HG03571 (cell line): ENCODE measurements around the gene PARD3B.

Experiments used
- ATAC-seq: cut with Tn5 transposase; IDR thresholded peaks from one replicate; pipeline ENCODE4 v1.9.1; 2021; ENCODE audit not compliant: unreplicated experiment

PARD3B gene

DNA sequence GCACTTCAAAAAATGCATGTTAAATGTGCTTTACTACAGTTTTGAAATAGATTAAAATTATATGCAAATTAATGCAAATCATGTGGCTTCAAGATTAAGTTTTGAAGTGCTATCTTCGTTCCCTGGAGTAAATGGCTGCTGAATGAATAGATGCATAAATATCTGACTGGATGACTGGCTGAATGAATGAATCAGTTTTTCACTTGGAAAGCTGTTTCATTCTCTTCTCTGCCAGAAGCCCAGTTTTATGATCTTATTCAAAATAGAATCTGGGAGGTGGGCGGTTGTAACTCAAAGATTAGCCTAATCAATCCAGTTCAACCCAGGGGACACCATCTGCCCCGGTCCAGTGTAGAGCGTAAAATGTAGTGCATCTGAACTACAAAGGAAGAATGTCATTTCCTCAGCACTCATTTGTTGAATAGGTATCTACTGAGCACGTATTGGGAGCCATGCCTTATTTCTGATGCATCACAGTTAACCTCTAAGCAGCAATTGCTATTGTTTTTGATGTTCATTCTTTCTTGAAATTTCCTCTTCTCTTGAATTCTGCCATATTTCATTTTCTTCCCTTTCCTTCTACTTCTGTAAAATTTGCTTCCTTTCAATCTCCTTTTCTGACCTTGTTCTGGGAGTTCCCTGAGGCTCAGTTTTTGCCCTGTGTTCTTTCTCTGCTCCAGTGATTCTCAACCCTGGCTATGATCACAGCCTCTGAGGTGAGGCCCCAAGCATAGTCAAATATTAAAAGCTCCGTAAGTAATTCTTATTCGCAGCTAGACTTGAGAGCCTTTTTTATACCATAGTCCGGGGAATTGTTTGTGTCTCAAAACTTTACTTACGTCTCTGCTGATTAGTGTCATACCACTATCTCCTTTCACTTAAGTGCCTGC is 282.7 kb downstream of the PARD3B start:
- ATAC-seq: no peak

DNA sequence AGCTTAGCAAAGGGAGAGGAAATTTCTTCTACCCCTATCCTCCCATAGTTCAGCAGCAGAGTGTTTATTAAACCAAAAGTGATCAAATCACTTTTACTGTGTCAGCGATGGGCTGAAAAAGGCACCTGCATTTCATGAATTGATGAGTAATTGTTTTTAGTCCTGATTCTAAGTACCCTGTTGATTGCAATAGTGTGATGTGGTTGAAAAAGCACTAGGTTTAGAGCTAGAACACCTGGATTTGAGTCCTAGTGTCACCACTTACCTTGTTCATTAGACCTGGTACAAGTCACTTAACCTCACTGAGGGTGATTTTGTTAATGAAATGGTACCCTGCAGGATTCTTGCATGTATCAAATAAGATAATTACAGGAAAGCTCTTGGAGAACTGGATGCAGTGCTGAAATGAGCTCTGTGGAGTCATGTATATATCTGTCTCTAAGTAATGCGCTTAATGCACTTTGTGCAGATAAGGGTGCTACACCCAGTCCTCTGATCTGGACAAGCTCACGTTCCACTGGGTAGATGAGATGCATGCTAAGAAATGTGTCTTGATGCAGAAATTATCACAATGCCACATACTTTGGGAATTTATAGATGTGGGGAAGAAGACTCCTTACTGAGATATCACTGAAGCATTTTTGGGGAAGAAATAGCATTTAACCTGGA is 289.6 kb downstream of the PARD3B start:
- no peak for ATAC-seq

DNA sequence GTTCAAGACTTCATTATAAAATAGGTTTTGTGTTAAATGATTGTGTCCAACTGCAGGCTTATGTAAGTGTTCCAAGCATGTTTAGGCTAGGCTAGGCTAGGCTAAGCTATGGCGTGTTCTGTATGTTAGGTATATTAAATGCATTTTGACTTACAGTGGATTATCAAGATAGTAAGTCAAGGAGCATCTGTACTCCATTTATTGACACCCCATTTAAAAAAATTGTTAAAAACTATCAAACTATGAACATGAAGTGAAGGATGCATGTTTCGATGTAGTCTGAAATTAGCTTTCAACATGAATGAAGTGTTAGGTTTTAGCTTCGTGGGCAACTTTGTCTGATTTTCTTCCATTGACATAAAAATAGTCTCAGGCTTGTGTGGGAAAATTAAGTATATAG is 290.5 kb downstream of the PARD3B start:
- no peak for ATAC-seq

DNA sequence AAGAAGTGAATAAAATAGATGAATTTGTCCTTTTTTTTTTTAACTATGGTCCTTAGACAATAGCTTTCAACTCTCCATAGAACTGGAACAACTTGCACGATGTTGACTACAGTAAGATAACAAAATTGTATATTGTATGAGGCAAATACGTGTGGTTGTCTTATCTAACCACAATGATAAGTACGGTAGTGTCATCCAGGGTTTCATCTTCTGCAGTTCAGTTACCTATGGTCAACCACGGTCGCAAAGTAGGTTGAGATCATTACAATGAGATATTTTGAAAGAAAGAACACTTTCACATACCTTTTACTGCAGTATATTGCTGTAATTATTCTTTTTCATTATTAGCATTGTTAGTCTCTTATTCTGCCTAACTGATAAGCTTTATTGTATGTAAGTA is 295.2 kb downstream of the PARD3B start:
- no peak for ATAC-seq

DNA sequence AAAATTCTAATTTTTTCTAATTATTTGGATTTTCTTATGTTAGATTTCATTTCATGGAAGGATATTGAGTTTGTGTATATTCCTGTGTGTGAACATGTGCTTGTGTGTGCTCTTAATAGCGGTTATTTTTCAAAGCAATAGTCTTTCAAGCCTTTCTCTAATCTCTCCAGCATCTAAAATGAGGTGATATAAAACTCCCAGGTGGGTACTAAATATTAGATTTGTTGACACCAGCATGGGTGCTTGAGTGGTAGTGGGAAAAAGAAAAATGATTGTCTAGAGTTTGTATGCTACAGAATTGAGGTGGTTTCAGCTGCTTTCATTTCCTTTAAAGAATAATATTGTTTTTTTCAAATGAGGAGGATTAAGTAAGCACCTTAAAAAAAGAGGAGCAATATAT is 296.8 kb downstream of the PARD3B start:
- ATAC-seq: no peak

DNA sequence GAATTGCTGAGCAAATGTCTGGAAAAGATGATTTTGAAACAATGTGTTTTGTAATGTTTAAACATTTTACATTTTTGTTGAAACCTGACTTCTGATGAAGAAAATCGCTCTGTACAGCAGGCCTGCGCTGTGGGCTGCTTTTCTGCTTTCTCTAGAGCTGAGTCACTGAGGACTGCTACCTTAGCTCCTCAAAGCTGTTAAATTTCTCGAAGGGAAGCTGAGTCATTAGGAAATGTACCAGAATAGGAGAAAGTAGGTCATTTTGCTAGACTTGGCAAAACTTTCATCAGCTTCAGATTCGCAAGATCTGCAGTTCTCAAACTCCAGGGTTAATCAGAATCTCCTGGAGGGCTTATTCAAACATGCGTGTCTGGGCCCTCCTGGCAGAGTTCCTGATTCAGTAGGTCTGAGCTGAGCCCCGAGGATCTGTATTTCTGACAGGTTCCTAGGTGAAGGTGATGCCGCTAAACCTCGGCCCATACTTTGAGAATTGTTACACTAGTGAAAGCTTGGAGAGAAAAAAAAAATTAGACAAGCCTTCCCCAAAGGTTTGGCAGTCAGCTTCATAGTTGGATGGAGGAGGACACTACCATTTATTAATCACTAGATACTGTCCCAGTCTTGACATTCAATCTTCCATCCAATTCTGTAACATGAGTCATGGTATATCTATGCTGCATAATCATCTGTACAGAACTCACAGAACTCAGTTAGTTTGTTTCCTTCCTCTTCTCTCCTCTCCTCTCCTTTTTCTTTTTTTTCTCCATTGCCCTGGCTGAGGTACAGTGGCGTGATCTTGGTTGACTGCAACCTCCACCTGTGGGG is 297.6 kb downstream of the PARD3B start:
- no peak for ATAC-seq

DNA sequence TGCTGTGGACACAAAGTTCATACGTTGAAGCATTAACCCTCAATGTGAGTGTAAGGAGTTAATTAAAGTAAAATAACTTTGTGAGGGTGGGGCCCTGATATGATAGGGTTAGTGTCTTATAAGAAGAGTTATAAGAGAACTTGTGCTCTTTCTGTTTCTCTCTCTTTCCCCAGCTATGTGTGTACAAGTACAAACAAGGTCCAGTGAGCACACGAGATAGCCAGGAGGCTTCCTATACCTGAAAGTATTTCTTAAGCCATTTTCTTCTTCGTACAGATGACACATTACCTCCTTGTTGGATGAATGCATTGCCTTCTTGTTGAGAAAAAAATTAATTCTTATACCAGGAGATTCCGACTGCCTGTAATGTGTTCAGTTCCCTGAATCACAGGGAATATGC is 301.2 kb downstream of the PARD3B start:
- ATAC-seq: no peak

DNA sequence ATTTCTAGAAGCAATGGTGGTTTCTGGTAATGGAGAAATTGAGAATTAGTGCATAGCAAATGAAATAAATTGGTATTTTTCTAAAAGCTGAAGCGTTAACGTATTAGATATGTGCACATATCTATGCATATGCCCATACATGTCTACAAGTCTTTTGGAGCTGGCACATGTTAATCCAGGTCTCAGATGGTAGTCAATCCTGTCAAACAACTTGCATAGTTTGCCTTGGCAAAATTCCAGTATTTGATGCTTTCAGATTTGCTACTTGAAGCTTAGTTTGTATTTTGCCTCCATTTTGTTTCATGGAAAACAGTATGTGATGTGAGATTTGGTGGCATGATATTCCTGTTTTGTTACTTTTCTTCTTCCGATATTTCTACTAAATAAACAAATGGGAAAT is 304.6 kb downstream of the PARD3B start:
- ATAC-seq: no peak

DNA sequence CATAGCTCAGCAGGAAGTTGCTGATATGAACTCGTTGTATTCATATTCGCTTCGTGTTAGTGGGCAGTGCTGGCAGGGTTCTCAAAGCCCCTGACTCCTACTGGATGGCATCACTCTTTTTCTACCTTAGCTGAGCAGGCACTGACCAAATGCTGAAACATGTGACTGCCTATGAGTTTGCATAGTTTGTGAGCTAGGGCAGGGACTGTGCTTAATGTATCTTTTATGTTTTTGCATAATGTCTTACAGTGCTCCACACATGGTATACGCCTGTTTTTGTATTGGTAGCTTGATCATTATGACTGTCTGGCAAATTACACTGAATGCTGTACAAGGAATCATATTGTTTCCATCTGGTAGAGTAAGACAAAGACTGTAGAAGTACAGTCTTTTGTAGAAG is 305.3 kb downstream of the PARD3B start:
- no peak for ATAC-seq

DNA sequence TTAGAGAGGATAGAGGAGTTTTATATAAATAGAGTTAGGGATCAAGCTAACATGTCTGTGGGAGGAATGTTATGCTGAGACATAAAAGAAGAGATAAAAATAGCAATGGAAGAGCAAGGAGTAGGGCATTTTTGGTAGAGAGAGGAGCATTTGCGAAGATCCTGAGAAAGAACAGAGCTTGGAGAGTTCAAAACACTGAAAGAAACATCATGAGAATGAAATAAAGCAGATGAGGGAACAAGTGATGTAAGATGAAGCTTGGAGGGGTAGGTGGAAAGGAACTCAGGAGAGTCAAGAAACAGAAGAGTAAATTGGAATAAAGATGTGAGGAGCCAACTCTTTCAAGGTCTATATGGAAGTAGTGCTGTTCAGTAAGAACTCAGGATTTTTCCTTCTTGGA is 308.6 kb downstream of the PARD3B start:
- no peak for ATAC-seq

DNA sequence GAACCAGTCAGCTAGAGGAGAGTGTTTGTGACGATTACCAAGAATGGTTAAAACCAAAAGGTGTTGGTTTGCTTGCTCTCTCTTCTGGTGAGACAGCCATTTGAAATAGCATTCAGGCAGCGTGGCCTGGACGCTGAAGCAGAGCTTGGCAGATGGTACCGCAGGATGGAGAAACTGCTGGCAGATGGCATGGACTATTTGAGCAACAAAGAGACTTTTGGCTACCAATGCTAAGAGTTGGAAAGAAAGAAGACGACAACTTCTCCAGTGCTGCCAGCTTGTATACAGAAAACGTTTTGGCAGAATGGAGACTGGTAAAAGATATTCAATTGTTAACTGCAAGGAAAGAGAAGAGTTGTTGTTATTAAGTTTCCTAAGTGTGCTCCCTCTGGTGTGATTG is 315.0 kb downstream of the PARD3B start:
- ATAC-seq: no peak

DNA sequence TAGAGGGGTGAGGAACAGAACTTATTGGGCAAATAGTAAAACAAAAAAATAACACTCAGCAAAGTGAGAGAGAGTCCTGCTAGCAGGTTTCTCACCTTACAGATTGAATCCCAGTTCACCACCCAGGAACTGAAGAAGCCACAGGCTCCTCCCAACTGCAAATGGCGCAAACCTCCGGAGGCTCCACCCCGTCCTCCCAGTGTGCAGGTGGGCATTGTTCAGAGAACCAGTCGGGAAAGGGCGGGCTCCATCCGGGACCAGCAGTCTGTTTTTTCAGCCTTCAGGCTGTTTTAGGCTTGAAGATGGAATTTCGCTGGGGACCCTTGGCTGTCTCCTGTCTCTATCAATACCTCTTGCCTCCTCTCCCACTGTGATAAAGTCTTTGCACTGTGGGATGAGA is 317.5 kb downstream of the PARD3B start:
- no peak for ATAC-seq

DNA sequence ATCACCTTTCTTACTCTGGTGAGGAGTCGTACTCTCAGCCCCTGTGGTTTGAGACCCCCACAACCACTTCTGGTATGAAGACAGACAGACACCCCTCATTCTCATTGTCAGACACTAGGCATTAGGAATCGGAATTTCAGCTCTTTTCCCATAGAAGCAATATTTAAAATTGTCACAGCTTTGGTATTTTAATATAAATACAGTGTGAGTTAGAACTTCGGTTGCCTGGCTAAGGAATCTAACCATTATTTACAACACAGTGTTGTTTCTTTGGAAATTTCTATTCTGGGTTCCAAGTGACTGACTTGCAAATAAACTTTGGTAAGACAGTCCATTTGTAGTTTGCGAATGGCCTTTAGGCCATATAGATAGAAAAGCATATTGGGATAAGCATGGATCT is 318.1 kb downstream of the PARD3B start:
- ATAC-seq: no peak

DNA sequence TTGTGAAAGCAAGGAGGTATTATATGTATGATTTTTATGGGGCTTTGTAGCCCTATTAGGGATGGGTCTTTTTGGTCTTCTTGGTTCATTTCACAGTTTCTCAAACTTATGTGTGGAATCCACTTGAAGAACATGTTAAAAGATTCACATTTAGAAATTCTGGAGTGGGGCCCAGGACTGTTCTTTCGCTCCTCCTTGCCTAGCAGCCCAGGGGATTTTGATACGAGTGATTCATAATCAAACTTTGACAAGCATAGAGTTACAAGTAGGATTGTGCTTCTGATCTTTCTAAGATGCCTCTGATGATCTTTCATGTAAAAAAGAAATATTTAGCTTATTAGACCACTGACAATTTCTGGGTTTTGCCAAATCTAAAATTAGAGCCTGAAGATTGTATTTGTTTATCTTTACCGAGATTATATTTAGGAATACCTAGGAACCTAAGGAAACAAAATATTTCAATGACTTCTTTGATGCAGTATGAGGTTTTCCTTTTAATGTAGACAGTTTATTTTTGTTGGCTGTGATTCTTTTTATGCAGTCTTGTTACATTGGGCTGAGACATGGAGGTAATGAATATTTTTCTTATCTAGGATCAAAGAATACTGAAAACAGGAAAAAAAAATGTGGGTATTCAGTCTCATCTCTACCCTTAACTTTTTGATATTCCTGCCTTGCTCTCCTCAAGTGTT is 324.0 kb downstream of the PARD3B start:
- no peak for ATAC-seq

DNA sequence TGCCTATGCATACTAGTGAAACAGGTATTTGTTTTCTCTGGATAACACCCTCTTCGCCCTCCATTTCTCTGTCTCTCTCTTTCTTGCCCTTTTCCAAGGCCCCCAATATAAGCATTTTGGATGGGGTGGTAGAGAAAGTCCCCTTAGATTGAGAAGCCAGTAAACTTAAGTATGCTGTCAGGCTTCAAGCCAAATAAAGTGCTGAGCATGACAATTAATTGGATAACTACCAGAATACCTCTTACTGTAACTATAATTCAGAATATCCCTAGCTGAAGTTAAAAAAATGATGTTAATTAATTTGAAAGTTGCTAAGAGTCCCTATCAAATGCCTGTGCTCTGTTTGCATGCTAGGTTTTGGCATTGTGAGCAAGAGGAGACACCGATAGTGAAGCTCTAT is 324.8 kb downstream of the PARD3B start:
- no peak for ATAC-seq

DNA sequence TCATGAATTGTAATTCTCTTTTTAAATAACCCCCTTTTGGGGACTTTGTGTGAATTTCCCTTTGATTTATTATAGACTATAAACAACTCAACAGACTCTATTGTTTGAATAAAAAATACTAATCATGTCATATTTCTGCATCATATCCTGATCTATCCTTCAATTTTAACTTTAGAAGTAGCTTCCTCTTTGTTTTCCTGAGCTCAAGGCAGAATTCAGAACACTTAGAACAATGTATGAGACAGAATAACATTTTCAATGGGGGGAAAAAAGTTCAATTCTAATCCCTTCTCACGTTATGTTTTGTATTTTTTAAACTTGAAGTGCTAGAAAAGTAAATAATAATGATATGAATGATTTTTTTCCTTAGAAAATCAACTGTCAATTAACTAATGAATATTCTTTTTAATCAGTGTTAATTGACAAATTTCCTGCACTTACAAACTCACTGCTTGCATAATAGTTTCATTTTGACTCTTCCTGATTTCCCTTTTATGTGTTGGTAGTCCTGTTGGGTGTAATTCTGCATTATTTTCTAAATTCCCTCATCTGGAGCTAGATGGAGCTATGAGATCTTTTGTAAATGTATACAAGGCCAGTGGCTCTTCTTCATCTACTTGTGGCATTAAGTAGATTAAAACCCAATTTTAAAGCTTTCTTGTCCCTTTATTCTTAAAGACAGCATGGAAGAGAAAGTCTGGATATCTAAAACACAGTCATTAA is 326.1 kb downstream of the PARD3B start:
- ATAC-seq: no peak

DNA sequence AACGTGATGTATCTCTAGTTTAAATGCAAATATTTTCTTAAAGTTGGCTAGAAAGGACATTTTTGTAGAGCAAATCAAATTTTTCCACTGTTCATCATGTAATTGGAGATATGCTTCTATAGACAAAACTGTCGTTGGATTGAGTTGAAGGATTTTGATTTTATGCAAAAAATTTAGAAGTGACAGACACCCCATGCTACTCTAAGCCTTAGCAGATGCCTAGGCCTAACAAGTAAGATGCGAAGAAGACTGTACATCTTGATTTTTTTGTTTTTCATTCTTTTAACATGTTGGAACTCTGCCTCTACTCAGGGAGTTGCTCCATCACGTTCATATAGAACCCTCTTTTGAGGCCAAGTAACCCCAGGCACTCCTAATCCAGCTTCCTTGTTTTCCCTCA is 331.0 kb downstream of the PARD3B start:
- ATAC-seq: no peak

DNA sequence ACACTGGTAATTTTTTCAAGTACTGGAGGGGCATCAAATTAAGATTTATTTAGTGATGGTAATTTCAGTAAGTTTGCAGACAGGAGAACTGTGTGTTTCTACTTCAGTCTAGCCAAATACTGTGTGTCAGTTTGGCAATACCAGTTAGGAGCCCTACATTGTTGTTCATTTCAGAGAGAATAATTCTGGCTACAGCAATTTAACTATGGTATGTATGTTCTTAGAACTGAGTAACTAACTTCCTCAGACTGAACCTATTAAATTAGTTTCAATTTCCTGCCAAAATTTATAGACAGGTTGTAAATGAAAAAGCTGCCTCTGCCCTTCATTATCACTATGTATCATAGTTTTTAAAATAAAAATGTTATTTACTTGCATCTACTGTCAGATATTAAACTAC is 332.4 kb downstream of the PARD3B start:
- ATAC-seq: no peak

DNA sequence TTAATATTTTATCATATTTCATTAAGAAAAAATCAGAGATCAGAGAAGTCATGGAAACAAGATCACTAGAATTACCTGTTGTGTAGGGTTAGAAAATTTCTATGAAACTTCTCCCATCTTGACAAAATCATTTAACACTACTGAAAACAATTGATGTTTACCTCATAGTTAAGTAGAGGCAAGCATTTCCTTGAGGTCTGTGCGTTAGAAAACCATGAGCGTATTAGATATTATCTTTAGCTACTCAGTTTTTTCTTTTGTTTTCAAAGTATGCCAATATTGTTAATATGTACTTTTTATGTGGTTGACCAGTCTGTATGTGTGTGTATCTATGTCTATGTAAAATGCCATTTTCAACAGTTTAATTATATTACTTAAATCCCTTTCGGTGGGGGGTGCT is 335.7 kb downstream of the PARD3B start:
- no peak for ATAC-seq

DNA sequence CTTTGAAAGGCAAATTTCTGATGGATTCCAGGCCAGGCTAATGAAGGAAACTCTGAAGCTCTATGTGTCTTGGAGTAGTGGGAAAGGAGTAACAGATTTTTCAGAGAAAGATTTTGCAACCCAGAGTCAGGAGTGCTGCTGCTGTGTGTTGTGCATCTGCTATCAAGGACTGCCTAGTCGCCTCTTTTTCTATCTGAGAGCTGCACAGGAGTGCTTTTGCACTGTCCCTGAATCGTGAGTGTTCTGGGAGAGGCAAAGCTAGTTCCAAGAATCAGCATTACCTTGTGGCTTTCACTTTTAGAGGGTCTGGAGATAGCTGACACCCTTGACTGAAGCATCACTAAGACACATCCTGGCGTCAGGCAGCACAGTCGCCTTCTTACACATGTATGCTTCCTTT is 336.4 kb downstream of the PARD3B start:
- no peak for ATAC-seq

DNA sequence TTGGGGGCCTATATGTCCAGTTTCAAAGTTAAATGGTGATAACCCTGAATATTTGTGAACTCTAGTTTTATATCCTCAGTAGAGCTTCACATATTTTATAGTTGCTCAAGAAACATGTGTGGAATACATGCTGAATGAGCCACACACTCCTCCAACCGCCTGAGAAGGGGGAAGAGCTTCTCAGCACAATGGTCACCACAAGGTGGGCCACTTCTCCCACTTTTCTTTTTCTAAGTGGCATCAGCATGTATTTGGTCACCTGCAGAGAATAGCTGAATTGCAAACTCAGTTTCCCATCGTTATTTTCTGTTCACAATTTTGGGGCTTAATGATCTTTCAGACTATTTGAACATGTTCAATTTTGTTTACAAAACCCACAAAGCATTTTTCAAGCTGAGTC is 340.5 kb downstream of the PARD3B start:
- ATAC-seq: no peak
